GM12878 (cell line): ENCODE measurements around the gene SNRPE.

Experiments
- CTCF ChIP-seq, 3 experiments: IDR thresholded peaks in 2 of 3; conservative IDR thresholded peaks in 1 of 3; 2 replicates each; pipeline ENCODE4 v1.5.1; 2011; ENCODE audit warnings: low read depth in 3 of 3, low read length in 3 of 3, mild to moderate bottlenecking in 3 of 3, control low read depth in 2 of 3, moderate library complexity in 2 of 3, inconsistent platforms in 1 of 3, mixed read lengths in 1 of 3; ENCODE audit not compliant: control insufficient read depth in 2 of 3, insufficient read depth in 1 of 3; ENCODE audit errors: extremely low read depth in 1 of 3
- EGR1 ChIP-seq, 2 experiments: IDR thresholded peaks; 1 replicate in 1 of 2; 2 replicates in 1 of 2; pipeline ENCODE4 v1.6.1; 2011 to 2012; ENCODE audit warnings: low read depth in 2 of 2, low read length in 2 of 2, borderline replicate concordance in 1 of 2, mild to moderate bottlenecking in 1 of 2, moderate library complexity in 1 of 2
- EP300 ChIP-seq, 2 experiments: fragments of 150-350 bp in 1 of 2; IDR thresholded peaks; 2 replicates each; pipeline ENCODE4 v1.6.1; 2011 to 2012; ENCODE audit warnings: low read depth in 2 of 2, low read length in 2 of 2, borderline replicate concordance in 1 of 2, improper control_type of control experiment in 1 of 2, inconsistent platforms in 1 of 2; ENCODE audit not compliant: control insufficient read depth in 1 of 2
- REST ChIP-seq: IDR thresholded peaks from 2 replicates; pipeline ENCODE4 v1.6.1; 2012; ENCODE audit warnings: mild to moderate bottlenecking, low read depth, low read length

DNA sequence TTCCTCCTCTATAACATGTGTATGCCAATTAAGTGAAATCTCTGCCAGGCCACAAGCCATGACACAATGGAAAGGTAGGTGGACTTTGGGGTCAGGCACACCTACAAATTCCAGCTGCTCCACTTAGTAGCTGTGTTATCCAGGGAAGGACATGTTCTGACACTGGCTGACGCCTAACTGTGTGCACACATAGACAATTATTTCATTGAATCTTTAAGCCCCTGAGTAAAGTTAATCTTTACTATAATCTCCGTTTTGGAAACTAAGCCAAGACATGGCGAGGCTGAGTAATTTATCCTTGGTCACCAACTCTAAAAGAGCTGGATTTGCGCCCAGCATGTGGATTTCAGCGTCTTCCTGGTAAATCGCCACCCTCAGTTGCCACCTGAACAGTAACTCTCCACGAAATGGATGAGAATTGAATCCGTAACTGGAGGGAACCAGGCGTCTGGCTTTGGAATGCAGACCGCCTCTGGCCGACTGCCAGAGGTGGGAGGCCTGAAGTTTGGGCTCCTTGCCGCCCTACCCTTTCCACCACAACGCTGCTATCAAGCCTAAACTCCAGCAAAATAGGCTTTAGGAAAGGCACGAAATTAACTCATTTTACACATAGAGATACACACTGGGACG, 888 bp upstream of the SNRPE start:
- no peak for TF ChIP-seq CTCF (IDR thresholded peaks at IDR 0.05 in 2 of 3, conservative IDR thresholded peaks at IDR 0.05 in 1 of 3; ENCODE audit: control insufficient read depth in 2 of 3, extremely low read depth in 1 of 3, insufficient read depth in 1 of 3, low read depth in 3 of 3, low read length in 3 of 3)
- no peak for TF ChIP-seq EGR1 (IDR thresholded peaks at IDR 0.05; ENCODE audit: borderline replicate concordance in 1 of 2, low read depth in 2 of 2, low read length in 2 of 2)
- TF ChIP-seq REST: no peak
- TF ChIP-seq EP300 (IDR thresholded peaks at IDR 0.05; ENCODE audit: borderline replicate concordance in 1 of 2, control insufficient read depth in 1 of 2, low read depth in 2 of 2, low read length in 2 of 2): no peak
